Endothelial cell of umbilical vein (primary cell): Measurements from ENCODE around the gene CHID1. TPM values are rescaled to one million over a fixed set of nuclear protein-coding genes. Genes with fewer than 3 reads are reported as not detected.

Source experiments
- BruUV-seq: library from RNA; stranded (reverse); fragments of 400-500 nt; replicated peaks from 2 replicates; lab custom pipeline; 2021; lab: Mats Ljungman, UMichigan
- CTCF ChIA-PET: fragments of 300-600, 350-600 bp; sonication (Branson Sonifier 250); formaldehyde crosslinking; loops from one replicate; lab custom pipeline; 2021; ENCODE audit warnings: antibody characterized with exemption, inconsistent platforms; lab: Charles Lee
- POLR2A ChIA-PET: fragments of 300-600, 350-600 bp; sonication (Branson Sonifier 250); formaldehyde crosslinking; loops from one replicate; lab custom pipeline; 2021; ENCODE audit warnings: antibody characterized with exemption, inconsistent platforms; lab: Charles Lee
- DNase-seq: peaks from one replicate; pipeline ENCODE4 v3.0.0-alpha.2; 2011; ENCODE audit warnings: low read depth, low spot score
- FAIRE-seq: peaks from 2 replicates; lab custom pipeline; 2011; peaks lifted over from hg19 to GRCh38; lab: Jason Lieb, UNC
- H2AFZ ChIP-seq: 2 replicates; pipeline ENCODE4 v1.6.0; 2012; ENCODE audit warnings: low read depth, low read length, control low read depth, inconsistent platforms
- H3K27ac ChIP-seq: 2 replicates; pipeline ENCODE4 v1.5.1; 2011; ENCODE audit warnings: low read depth, mild to moderate bottlenecking, control low read depth, low read length, moderate library complexity; ENCODE audit not compliant: insufficient read depth
- H3K27me3 ChIP-seq, 2 experiments: 2 replicates each; pipeline versions ENCODE4 v1.6.0 to v1.6.1; 2011; ENCODE audit warnings: low read length in 2 of 2, mixed read lengths in 1 of 2; ENCODE audit not compliant: control insufficient read depth in 2 of 2, insufficient read depth in 2 of 2
- H3K36me3 ChIP-seq, 2 experiments: 2 replicates in 1 of 2; 3 replicates in 1 of 2; pipeline ENCODE4 v1.5.1; 2011; ENCODE audit warnings: low read length in 2 of 2, mild to moderate bottlenecking in 1 of 2, moderate library complexity in 1 of 2; ENCODE audit not compliant: control insufficient read depth in 2 of 2, insufficient read depth in 2 of 2; ENCODE audit errors: extremely low read depth in 1 of 2
- H3K4me1 ChIP-seq: 3 replicates; pipeline ENCODE4 v1.5.1; 2011; ENCODE audit warnings: mild to moderate bottlenecking, low read length; ENCODE audit not compliant: control insufficient read depth, insufficient read depth; ENCODE audit errors: extremely low read depth
- H3K4me2 ChIP-seq: 2 replicates; pipeline ENCODE4 v1.6.1; 2011; ENCODE audit warnings: low read length, control low read depth, mixed read lengths; ENCODE audit not compliant: insufficient read depth
- H3K4me3 ChIP-seq, 3 experiments: fragments of 200-600 bp in 1 of 3; sonication (generic), shearing (Covaris generic) in 1 of 3; replicated peaks in 1 of 3; 2 replicates each; pipeline ENCODE4 v1.5.1; 2011 to 2016; ENCODE audit warnings: control low read depth in 3 of 3, low read length in 3 of 3, mild to moderate bottlenecking in 2 of 3, inconsistent platforms in 1 of 3, low read depth in 1 of 3, moderate library complexity in 1 of 3; ENCODE audit not compliant: insufficient read depth in 1 of 3
- H3K79me2 ChIP-seq: 2 replicates; pipeline ENCODE4 v1.6.0; 2012; ENCODE audit warnings: low read length, inconsistent platforms; ENCODE audit not compliant: control insufficient read depth, insufficient read depth
- H3K9ac ChIP-seq: replicated peaks from 2 replicates; pipeline ENCODE3; 2011; ENCODE audit warnings: low read length, control low read depth; ENCODE audit not compliant: insufficient read depth; ENCODE audit errors: extremely low read depth
- H3K9me1 ChIP-seq: replicated peaks from 3 replicates; pipeline ENCODE4 v1.6.0; 2011; ENCODE audit warnings: mild to moderate bottlenecking, low read length; ENCODE audit not compliant: control insufficient read depth, insufficient read depth; ENCODE audit errors: extremely low read depth
- H3K9me3 ChIP-seq: replicated peaks from 2 replicates; pipeline ENCODE4 v1.5.1; 2012; ENCODE audit warnings: low read length, inconsistent platforms; ENCODE audit not compliant: control insufficient read depth, insufficient read depth
- H4K20me1 ChIP-seq: replicated peaks from 2 replicates; pipeline ENCODE3; 2011; ENCODE audit warnings: mild to moderate bottlenecking, low read length; ENCODE audit not compliant: control insufficient read depth, insufficient read depth; ENCODE audit errors: extremely low read depth
- CTCF ChIP-seq, 2 donors: IDR thresholded peaks; 1 replicate in 1 of 2; 2 replicates in 1 of 2; pipeline ENCODE4 v1.5.1; 2011; ENCODE audit warnings: low read length in 2 of 2, mild to moderate bottlenecking in 2 of 2, moderate library complexity in 2 of 2, control low read depth in 1 of 2, inconsistent platforms in 1 of 2, low read depth in 1 of 2; ENCODE audit not compliant: insufficient read depth in 1 of 2; ENCODE audit errors: extremely low read depth in 1 of 2
- EZH2 ChIP-seq: IDR thresholded peaks from 2 replicates; pipeline ENCODE4 v1.6.1; 2012; ENCODE audit warnings: borderline replicate concordance, low read depth, mild to moderate bottlenecking, moderate library complexity, low read length, inconsistent platforms; ENCODE audit not compliant: severe bottlenecking
- FOS ChIP-seq: IDR thresholded peaks from 2 replicates; pipeline ENCODE4 v1.6.1; 2011; ENCODE audit warnings: mild to moderate bottlenecking, low read length, moderate library complexity, borderline replicate concordance; ENCODE audit not compliant: insufficient read depth
- GATA2 ChIP-seq: IDR thresholded peaks from 2 replicates; pipeline ENCODE4 v1.7.0; 2011; ENCODE audit warnings: low read depth, mild to moderate bottlenecking, moderate library complexity, mixed read lengths, low read length; ENCODE audit not compliant: insufficient read length, insufficient read depth
- JUN ChIP-seq: IDR thresholded peaks from 2 replicates; pipeline ENCODE4 v1.6.1; 2011; ENCODE audit warnings: borderline replicate concordance, low read depth; ENCODE audit not compliant: insufficient read length, insufficient read depth
- MAX ChIP-seq: IDR thresholded peaks from 2 replicates; pipeline ENCODE4 v1.6.1; 2011; ENCODE audit not compliant: insufficient read depth, insufficient read length
- MYC ChIP-seq: IDR thresholded peaks from one replicate; pipeline ENCODE4 v1.6.1; 2011; ENCODE audit warnings: mild to moderate bottlenecking, low read depth, low read length
- POLR2A ChIP-seq: IDR thresholded peaks from 2 replicates; pipeline ENCODE4 v1.6.1; 2012; ENCODE audit warnings: low read depth, mild to moderate bottlenecking, control low read depth, low read length
- POLR2AphosphoS5 ChIP-seq: IDR thresholded peaks from 2 replicates; pipeline ENCODE4 v1.6.1; 2012; ENCODE audit warnings: low read depth, mild to moderate bottlenecking, control low read depth, low read length, moderate library complexity; ENCODE audit not compliant: insufficient read depth
- dilution Hi-C: fragments of 300-500 bp; cut with MboI; formaldehyde crosslinking; loops from one replicate; pipeline ENCODE4 v1.15.0; 2019; ENCODE audit warnings: low sequenced_read_pairs; ENCODE audit not compliant: extremely low pct_ligation_motif_present
- intact Hi-C: fragments of 100-400 bp; cut with micrococcal nuclease; formaldehyde crosslinking; loops from one replicate; pipeline ENCODE4 v1.10.0; 2022
- polyA plus RNA-seq, 4 experiments: library from polyadenylated mRNA; depleted of rRNA in 3 of 4; stranded (reverse) in 3 of 4; unstranded in 1 of 4; fragments of >200 nt; gene quantifications; 2 replicates each; pipeline versions ENCODE4 v1.2.1 to v1.2.3, GENCODE V29; 2011 to 2012; ENCODE audit warnings: missing spikeins in 1 of 4
- total RNA-seq: library from RNA; stranded (reverse); gene quantifications from 2 replicates; pipeline ENCODE4 v1.2.3, GENCODE V29; 2021

The CHID1 gene
- total and polyA plus RNA-seq, 2 donors (not counting 3 experiments of a cell fraction or from before 2014, with no cell fraction given), result 89.8 to 107 TPM

- intact Hi-C loops, result loop anchor here (1.0 kb wide), 1 partner anchor 10 kb away; no protein-coding TSS in a partner anchor
- Histone ChIP-seq H3K4me2 (peak overlapping the region; percentile 58), H3K9me1 (no peaks in the 10 kb centered on the region), H3K27ac (peak overlapping the region; percentile 35), H3K27me3 (no peaks in the 10 kb centered on the region), H3K4me3 (peak overlapping the region in 2 of 3 experiments; percentile 7 to 34), H3K79me2 (peaks cover 11% of the 10 kb centered on the region), H4K20me1 (no peaks in the 10 kb centered on the region), H3K4me1 (peaks cover 48% of the 10 kb centered on the region), H2AFZ (peak overlapping the region; percentile 59), H3K9ac (peak overlapping the region; percentile 1), H3K9me3 (no peaks in the 10 kb centered on the region), H3K36me3 (peaks cover 2 to 5% of the 10 kb centered on the region in 2 experiments)
- dilution Hi-C loops, result no loop called here
- BruUV-seq, result no TSS peak
- DNase-seq (peak; percentile 92), FAIRE-seq (peak; percentile 92)
- ChIA-PET CTCF (interaction anchor here (1.1 to 2.7 kb wide), 6 partner anchors 11 to 222 kb away, joined by 3 to 10 read pairs (median 6); partner anchors contain the start of genes PIDD1, PNPLA2 and TSPAN4), POLR2A (interaction anchor here (1.1 to 3.6 kb wide), 6 partner anchors 9 to 20 kb away, joined by 3 to 28 read pairs (median 11); partner anchors contain the start of genes PNPLA2, POLR2L, RPLP2 and TSPAN4)
- no peak for TF ChIP-seq JUN
- TF ChIP-seq MAX, result no peak
- no peak for TF ChIP-seq GATA2
- no peak for TF ChIP-seq MYC
- no peak for TF ChIP-seq CTCF (IDR thresholded peaks at IDR 0.05; ENCODE audit: extremely low read depth in 1 of 2, insufficient read depth in 1 of 2, low read depth in 1 of 2, low read length in 2 of 2)
- TF ChIP-seq POLR2AphosphoS5, result no peak
- TF ChIP-seq POLR2A, result no peak
- no peak for TF ChIP-seq FOS
- no peak for TF ChIP-seq EZH2
Observed at GRCh38 chr11:829176-829846, 81.3 kb downstream of the CHID1 start.
